IMR-90 (cell line): Measurements from ENCODE around the gene ACSS2. TPM values are rescaled to one million over a fixed set of nuclear protein-coding genes. Genes with fewer than 3 reads are reported as not detected.

Experiments used
- ATAC-seq: fragments of 200-7000 bp; cut with Tn5 transposase; 2 replicates; pipeline ENCODE4 v1.9.1; 2020; ENCODE audit warnings: low read depth, mild to moderate bottlenecking, moderate library complexity
- BruUV-seq: library from RNA; stranded (reverse); fragments of 400-500 nt; replicated peaks from 2 replicates; lab custom pipeline; 2021; lab: Mats Ljungman, UMichigan
- CTCF ChIA-PET: fragments of 300-600 bp; formaldehyde crosslinking; extraction: SDS; loops from one replicate; lab custom pipeline; 2021; ENCODE audit warnings: antibody characterized with exemption; lab: Yijun Ruan, JAX
- POLR2A ChIA-PET: fragments of 300-600 bp; sonication (Branson Sonifier 250); formaldehyde crosslinking; loops from one replicate; lab custom pipeline; 2022; ENCODE audit warnings: antibody characterized with exemption; ENCODE audit not compliant: unreplicated experiment; lab: Charles Lee
- DNase-seq: peaks from one replicate; pipeline ENCODE4 v3.0.0; 2013
- H2AFZ ChIP-seq: replicated peaks from 2 replicates; pipeline ENCODE3; 2013; ENCODE audit warnings: low read length, mild to moderate bottlenecking; ENCODE audit not compliant: poor library complexity
- H2AK5ac ChIP-seq: 2 replicates; pipeline ENCODE4 v1.6.1; 2013; ENCODE audit warnings: low read depth, low read length, inconsistent platforms
- H2AK9ac ChIP-seq: replicated peaks from 2 replicates; pipeline ENCODE3; 2013; ENCODE audit warnings: mild to moderate bottlenecking, low read depth, low read length, moderate library complexity; ENCODE audit not compliant: poor library complexity
- H2BK120ac ChIP-seq: 2 replicates; pipeline ENCODE4 v1.6.1; 2013; ENCODE audit warnings: low read depth, low read length, inconsistent platforms
- H2BK15ac ChIP-seq: 3 replicates; pipeline ENCODE4 v1.6.1; 2013; ENCODE audit warnings: low read depth, low read length, inconsistent platforms
- H2BK20ac ChIP-seq: 2 replicates; pipeline ENCODE4 v1.6.1; 2013; ENCODE audit warnings: low read depth, mild to moderate bottlenecking, inconsistent platforms, low read length, moderate library complexity
- H2BK5ac ChIP-seq: 2 replicates; pipeline ENCODE4 v1.6.1; 2013; ENCODE audit warnings: mild to moderate bottlenecking, low read depth, low read length, inconsistent platforms; ENCODE audit not compliant: poor library complexity, severe bottlenecking
- H3K14ac ChIP-seq: replicated peaks from 2 replicates; pipeline ENCODE4 v1.6.1; 2013; ENCODE audit warnings: low read depth, low read length, inconsistent platforms
- H3K18ac ChIP-seq: 2 replicates; pipeline ENCODE4 v1.6.1; 2013; ENCODE audit warnings: low read depth, low read length, control low read depth
- H3K23ac ChIP-seq: 2 replicates; pipeline ENCODE4 v1.6.1; 2013; ENCODE audit warnings: low read depth, low read length, inconsistent platforms
- H3K27ac ChIP-seq: 2 replicates; pipeline ENCODE4 v1.5.1; 2013; ENCODE audit warnings: mild to moderate bottlenecking, control low read depth, low read length; ENCODE audit not compliant: insufficient read depth
- H3K27me3 ChIP-seq: 2 replicates; pipeline ENCODE4 v1.6.1; 2013; ENCODE audit warnings: low read length; ENCODE audit not compliant: control insufficient read depth, insufficient read depth
- H3K36me3 ChIP-seq: 2 replicates; pipeline ENCODE4 v1.6.1; 2013; ENCODE audit warnings: low read length, mixed read lengths; ENCODE audit not compliant: control insufficient read depth, insufficient read depth
- H3K4ac ChIP-seq: 2 replicates; pipeline ENCODE4 v1.6.1; 2013; ENCODE audit warnings: low read depth, low read length, inconsistent platforms
- H3K4me1 ChIP-seq: 2 replicates; pipeline ENCODE4 v1.6.1; 2013; ENCODE audit warnings: low read length, mixed read lengths; ENCODE audit not compliant: control insufficient read depth, insufficient read depth
- H3K4me2 ChIP-seq: 2 replicates; pipeline ENCODE4 v1.6.1; 2013; ENCODE audit warnings: low read depth, mild to moderate bottlenecking, control low read depth, low read length, moderate library complexity
- H3K4me3 ChIP-seq: 2 replicates; pipeline ENCODE4 v1.5.1; 2013; ENCODE audit warnings: low read depth, mild to moderate bottlenecking, control low read depth, low read length, moderate library complexity; ENCODE audit not compliant: insufficient read depth
- H3K56ac ChIP-seq: 2 replicates; pipeline ENCODE4 v1.6.1; 2013; ENCODE audit warnings: low read length, inconsistent platforms; ENCODE audit not compliant: insufficient read depth; ENCODE audit errors: extremely low read depth
- H3K79me1 ChIP-seq, 2 experiments: 2 replicates each; pipeline ENCODE4 v1.6.1; 2013; ENCODE audit warnings: low read length in 2 of 2, inconsistent platforms in 1 of 2, low read depth in 1 of 2
- H3K9ac ChIP-seq: 2 replicates; pipeline ENCODE4 v1.6.1; 2013; ENCODE audit warnings: low read depth, low read length, control low read depth
- H3K9me1 ChIP-seq: 2 replicates; pipeline ENCODE4 v1.6.1; 2013; ENCODE audit warnings: low read length, inconsistent platforms; ENCODE audit not compliant: insufficient read depth
- H3K9me3 ChIP-seq: 2 replicates; pipeline ENCODE4 v1.6.1; 2013; ENCODE audit warnings: low read length; ENCODE audit not compliant: control insufficient read depth, insufficient read depth
- H4K20me1 ChIP-seq: 2 replicates; pipeline ENCODE4 v1.6.1; 2013; ENCODE audit warnings: low read length, inconsistent platforms; ENCODE audit not compliant: insufficient read depth
- H4K5ac ChIP-seq: 2 replicates; pipeline ENCODE4 v1.6.1; 2013; ENCODE audit warnings: mild to moderate bottlenecking, low read depth, low read length, control low read depth
- H4K8ac ChIP-seq, 2 experiments: 2 replicates each; pipeline ENCODE4 v1.6.1; 2013; ENCODE audit warnings: low read depth in 2 of 2, low read length in 2 of 2, control low read depth in 1 of 2, inconsistent platforms in 1 of 2
- H4K91ac ChIP-seq: 2 replicates; pipeline ENCODE4 v1.6.1; 2013; ENCODE audit warnings: low read depth, low read length, inconsistent platforms; ENCODE audit not compliant: insufficient read depth
- BHLHE40 ChIP-seq: fragments of 150-350 bp; IDR thresholded peaks from 2 replicates; pipeline ENCODE4 v1.6.1; 2016; ENCODE audit warnings: mild to moderate bottlenecking, low read depth, low read length
- CEBPB ChIP-seq: IDR thresholded peaks from 2 replicates; pipeline ENCODE4 v1.6.1; 2012; ENCODE audit warnings: low read depth, low read length, improper control_type of control experiment
- CHD1 ChIP-seq: IDR thresholded peaks from 2 replicates; pipeline ENCODE4 v1.6.1; 2012; ENCODE audit warnings: low read depth, low read length, improper control_type of control experiment
- FOS ChIP-seq: fragments of 150-350 bp; IDR thresholded peaks from 2 replicates; pipeline ENCODE4 v1.6.1; 2016; ENCODE audit warnings: low read depth, low read length
- MAFK ChIP-seq: IDR thresholded peaks from 2 replicates; pipeline ENCODE4 v1.6.1; 2012; ENCODE audit warnings: low read depth, low read length, improper control_type of control experiment
- MAZ ChIP-seq: IDR thresholded peaks from 2 replicates; pipeline ENCODE4 v1.6.1; 2012; ENCODE audit warnings: low read depth, mild to moderate bottlenecking, low read length, improper control_type of control experiment, moderate library complexity, borderline replicate concordance
- MXI1 ChIP-seq: IDR thresholded peaks from 2 replicates; pipeline ENCODE4 v1.6.1; 2012; ENCODE audit warnings: low read depth, mild to moderate bottlenecking, low read length, moderate library complexity, borderline replicate concordance
- NFE2L2 ChIP-seq: fragments of 150-350 bp; IDR thresholded peaks from 2 replicates; pipeline ENCODE4 v1.6.1; 2016; ENCODE audit warnings: low read depth, mild to moderate bottlenecking, low read length
- POLR2A ChIP-seq: IDR thresholded peaks from 2 replicates; pipeline ENCODE4 v1.6.1; 2012; ENCODE audit warnings: mild to moderate bottlenecking, low read depth, low read length
- RAD21 ChIP-seq: IDR thresholded peaks from 2 replicates; pipeline ENCODE4 v1.6.1; 2012; ENCODE audit warnings: low read length, improper control_type of control experiment
- RFX5 ChIP-seq: IDR thresholded peaks from 2 replicates; pipeline ENCODE4 v1.8.0; 2012; ENCODE audit warnings: low read depth, mild to moderate bottlenecking, low read length, moderate library complexity
- SMC3 ChIP-seq: fragments of 150-350 bp; IDR thresholded peaks from 2 replicates; pipeline ENCODE4 v1.6.1; 2016; ENCODE audit warnings: low read depth, mild to moderate bottlenecking, antibody characterized with exemption, low read length, moderate library complexity
- USF2 ChIP-seq: fragments of 150-350 bp; IDR thresholded peaks from 2 replicates; pipeline ENCODE4 v1.6.1; 2017; ENCODE audit warnings: mild to moderate bottlenecking, antibody characterized with exemption, low read length, low read depth
- WGBS, 2 experiments: methylation state at CpG; one replicate each; pipeline versions ENCODE4 v1.1.5 to v1.1.7; 2013; ENCODE audit warnings: missing lambda C conversion rate in 2 of 2; ENCODE audit not compliant: insufficient read length in 1 of 2; ENCODE audit errors: extremely low coverage in 2 of 2; 5-methylcytosine and 5-hydroxymethylcytosine counted together
- dilution Hi-C: fragments of 300-500 bp; cut with HindIII; formaldehyde crosslinking; loops from one replicate; pipeline ENCODE4 v1.14.3; 2018; ENCODE audit warnings: low sequenced_read_pairs; ENCODE audit not compliant: unreplicated experiment
- in situ Hi-C: fragments of 300-500 bp; cut with MboI; formaldehyde crosslinking; loops from 3 replicates; pipeline ENCODE4 v1.14.3; 2019; ENCODE audit warnings: low sequenced_read_pairs, inconsistent platforms, mixed read lengths
- intact Hi-C: fragments of 100-400 bp; cut with micrococcal nuclease; formaldehyde crosslinking; loops from 2 replicates; pipeline ENCODE4 v1.10.0; 2022
- polyA plus RNA-seq, 3 experiments: library from polyadenylated mRNA; depleted of rRNA; stranded (reverse); fragments of >200 nt; gene quantifications; 2 replicates each; pipeline ENCODE4 v1.2.3, GENCODE V29; 2012; ENCODE audit warnings: low replicate concordance in 1 of 3
- total RNA-seq: library from RNA; depleted of rRNA; stranded (reverse); fragments of >200 nt; gene quantifications from 2 replicates; pipeline ENCODE4 v1.2.3, GENCODE V29; 2012
- TF ChIP-seq, protein P1 (sequence below): conservative IDR thresholded peaks from 2 replicates; pipeline ENCODE4 v1.5.1; 2012; ENCODE audit warnings: mild to moderate bottlenecking, low read depth, low read length, improper control_type of control experiment

The ACSS2 gene
- total and polyA plus RNA-seq, 2 of the 4 experiments (the other 2 are of a cell fraction) = 26.9 to 46.4 TPM

DNA sequence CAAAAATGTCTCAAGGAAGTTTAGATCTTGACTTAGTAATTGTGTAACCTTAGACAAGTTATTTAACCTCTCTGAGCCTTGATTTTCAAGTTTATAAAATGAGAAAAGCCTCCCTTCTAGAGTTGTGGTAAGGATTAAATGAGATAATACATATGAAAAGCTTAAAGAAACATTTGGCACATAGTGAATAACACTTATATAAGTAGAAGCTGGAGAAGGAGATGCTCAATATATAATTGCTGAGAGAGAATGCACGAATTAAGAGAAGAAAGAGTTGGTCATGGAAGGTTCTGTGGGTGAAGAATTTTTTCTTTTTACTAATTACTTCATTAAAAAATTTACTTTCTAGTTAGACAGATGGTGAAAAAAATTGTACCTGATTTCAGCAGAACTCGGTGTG lies 5.3 kb downstream of the ACSS2 start:
- DNase-seq (no peak), ATAC-seq (no peak)
- no CpG with 5 or more reads among the region's 2 CpGs for WGBS, 2 experiments
- no peaks in the 10 kb centered on the region for H3K9me3 ChIP-seq
- H2BK15ac ChIP-seq = no peak overlapping the region
- H2BK20ac ChIP-seq = no peak overlapping the region
- no peak overlapping the region for H4K8ac ChIP-seq
- intact Hi-C loops = no loop called here
- H2AK9ac ChIP-seq = no peak overlapping the region
- H3K36me3 ChIP-seq = peaks cover 8% of the 10 kb centered on the region
- no peak overlapping the region for H3K18ac ChIP-seq
- H2BK120ac ChIP-seq = no peak overlapping the region
- dilution Hi-C loops = no loop called here
- no peak overlapping the region for H3K14ac ChIP-seq
- POLR2A ChIA-PET = no interaction called here
- H3K27ac ChIP-seq = no peak overlapping the region
- no peak overlapping the region for H3K9ac ChIP-seq
- H3K4me2 ChIP-seq = no peak overlapping the region
- no peak overlapping the region for H3K4me3 ChIP-seq
- peaks cover 12 to 24% of the 10 kb centered on the region in 2 experiments for H3K79me1 ChIP-seq
- no peak overlapping the region for H2AFZ ChIP-seq
- H4K20me1 ChIP-seq = peaks cover 3% of the 10 kb centered on the region; the same call in 1 of the 2 replicates
- no peak for TF ChIP-seq RAD21
- TF ChIP-seq MAFK = no peak
- TF ChIP-seq USF2 = no peak
- TF ChIP-seq RFX5 = no peak
- no peak for TF ChIP-seq NFE2L2
- TF ChIP-seq SMC3 = no peak
- no peak for TF ChIP-seq CHD1
- no peak for TF ChIP-seq MAZ
- TF ChIP-seq POLR2A = no peak
- no peak for TF ChIP-seq BHLHE40
- no peak for TF ChIP-seq FOS
- TF ChIP-seq, protein P1, sequence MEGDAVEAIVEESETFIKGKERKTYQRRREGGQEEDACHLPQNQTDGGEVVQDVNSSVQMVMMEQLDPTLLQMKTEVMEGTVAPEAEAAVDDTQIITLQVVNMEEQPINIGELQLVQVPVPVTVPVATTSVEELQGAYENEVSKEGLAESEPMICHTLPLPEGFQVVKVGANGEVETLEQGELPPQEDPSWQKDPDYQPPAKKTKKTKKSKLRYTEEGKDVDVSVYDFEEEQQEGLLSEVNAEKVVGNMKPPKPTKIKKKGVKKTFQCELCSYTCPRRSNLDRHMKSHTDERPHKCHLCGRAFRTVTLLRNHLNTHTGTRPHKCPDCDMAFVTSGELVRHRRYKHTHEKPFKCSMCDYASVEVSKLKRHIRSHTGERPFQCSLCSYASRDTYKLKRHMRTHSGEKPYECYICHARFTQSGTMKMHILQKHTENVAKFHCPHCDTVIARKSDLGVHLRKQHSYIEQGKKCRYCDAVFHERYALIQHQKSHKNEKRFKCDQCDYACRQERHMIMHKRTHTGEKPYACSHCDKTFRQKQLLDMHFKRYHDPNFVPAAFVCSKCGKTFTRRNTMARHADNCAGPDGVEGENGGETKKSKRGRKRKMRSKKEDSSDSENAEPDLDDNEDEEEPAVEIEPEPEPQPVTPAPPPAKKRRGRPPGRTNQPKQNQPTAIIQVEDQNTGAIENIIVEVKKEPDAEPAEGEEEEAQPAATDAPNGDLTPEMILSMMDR = no peak
- no peak for TF ChIP-seq MXI1
- no peak for TF ChIP-seq CEBPB
- H3K4me1 ChIP-seq = no peaks in the 10 kb centered on the region
- no peak overlapping the region for H4K5ac ChIP-seq
- H3K56ac ChIP-seq = no peak overlapping the region
- CTCF ChIA-PET = no interaction called here
- H3K4ac ChIP-seq = no peak overlapping the region
- no TSS peak for BruUV-seq
- H4K91ac ChIP-seq = no peak overlapping the region
- in situ Hi-C loops = no loop called here
- no peak overlapping the region for H2AK5ac ChIP-seq
- H2BK5ac ChIP-seq = no peak overlapping the region
- no peak overlapping the region for H3K23ac ChIP-seq
- peaks cover 9% of the 10 kb centered on the region; the same call in 1 of the 2 replicates for H3K9me1 ChIP-seq
- H3K27me3 ChIP-seq = no peaks in the 10 kb centered on the region
